Astrocyte (in vitro differentiated cells and primary cell): ENCODE results near the gene RAB26.

ENCODE experiments used
- EZH2 ChIP-seq: IDR thresholded peaks from 2 replicates; pipeline ENCODE4 v1.6.1; 2012; ENCODE audit warnings: mild to moderate bottlenecking, low read length, inconsistent platforms; ENCODE audit not compliant: insufficient read depth
- TF ChIP-seq, protein P1 (sequence below): IDR thresholded peaks from 2 replicates; pipeline ENCODE4 v1.5.1; 2011; ENCODE audit warnings: low read depth, mild to moderate bottlenecking, inconsistent platforms, low read length, moderate library complexity; ENCODE audit not compliant: insufficient read depth

DNA sequence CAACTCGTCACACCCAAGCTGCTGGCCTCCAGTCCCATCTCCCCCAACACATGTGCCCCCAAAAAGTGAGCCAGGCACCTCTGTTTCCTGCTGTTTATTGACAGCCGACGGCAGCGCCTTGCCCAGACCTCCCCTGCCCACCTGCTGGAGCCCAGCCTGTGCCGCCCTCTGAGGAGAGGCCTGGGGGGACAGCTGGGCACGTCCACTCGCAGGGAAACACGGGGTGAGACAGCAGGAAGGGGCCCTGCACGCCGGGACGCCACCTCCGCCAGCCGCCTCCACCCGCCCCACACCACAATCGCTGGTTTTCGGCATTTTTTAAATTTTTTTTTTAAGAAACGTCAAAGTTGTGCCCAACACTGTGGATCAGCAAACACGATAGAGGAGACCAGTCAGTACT lies 28.7 kb downstream of the RAB26 start:
- TF ChIP-seq, protein P1, sequence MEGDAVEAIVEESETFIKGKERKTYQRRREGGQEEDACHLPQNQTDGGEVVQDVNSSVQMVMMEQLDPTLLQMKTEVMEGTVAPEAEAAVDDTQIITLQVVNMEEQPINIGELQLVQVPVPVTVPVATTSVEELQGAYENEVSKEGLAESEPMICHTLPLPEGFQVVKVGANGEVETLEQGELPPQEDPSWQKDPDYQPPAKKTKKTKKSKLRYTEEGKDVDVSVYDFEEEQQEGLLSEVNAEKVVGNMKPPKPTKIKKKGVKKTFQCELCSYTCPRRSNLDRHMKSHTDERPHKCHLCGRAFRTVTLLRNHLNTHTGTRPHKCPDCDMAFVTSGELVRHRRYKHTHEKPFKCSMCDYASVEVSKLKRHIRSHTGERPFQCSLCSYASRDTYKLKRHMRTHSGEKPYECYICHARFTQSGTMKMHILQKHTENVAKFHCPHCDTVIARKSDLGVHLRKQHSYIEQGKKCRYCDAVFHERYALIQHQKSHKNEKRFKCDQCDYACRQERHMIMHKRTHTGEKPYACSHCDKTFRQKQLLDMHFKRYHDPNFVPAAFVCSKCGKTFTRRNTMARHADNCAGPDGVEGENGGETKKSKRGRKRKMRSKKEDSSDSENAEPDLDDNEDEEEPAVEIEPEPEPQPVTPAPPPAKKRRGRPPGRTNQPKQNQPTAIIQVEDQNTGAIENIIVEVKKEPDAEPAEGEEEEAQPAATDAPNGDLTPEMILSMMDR, result no peak
- TF ChIP-seq EZH2, result no peak
